Brain microvascular endothelial cell (primary cell): ENCODE data around the gene MAGI1.
"Not testable (repeated sequence)": the region's sequence is repeated elsewhere in the genome, so short reads cannot be mapped to it uniquely, and the experiment has no call there.

Source experiments
- DNase-seq: peaks from one replicate; pipeline ENCODE4 v3.0.0-alpha.2; 2020
- H3K27ac ChIP-seq: fragments of 250-450 bp; sonication (Bioruptor Pico); 2 replicates; pipeline ENCODE4 v1.5.1; 2020; ENCODE audit warnings: mild to moderate bottlenecking, moderate library complexity
- H3K27me3 ChIP-seq: fragments of 250-450 bp; sonication (Bioruptor Pico); replicated peaks from 2 replicates; pipeline ENCODE4 v1.5.1; 2020; ENCODE audit warnings: mild to moderate bottlenecking
- H3K36me3 ChIP-seq: fragments of 250-450 bp; sonication (Bioruptor Pico); replicated peaks from 2 replicates; pipeline ENCODE4 v1.5.1; 2020; ENCODE audit warnings: mild to moderate bottlenecking
- H3K4me3 ChIP-seq: 2 replicates; pipeline ENCODE4 v1.5.1; 2011; ENCODE audit warnings: low read depth, mild to moderate bottlenecking, control low read depth, low read length, moderate library complexity
- in situ Hi-C: cut with HindIII; loops from 2 replicates; pipeline ENCODE4 v1.10.0; 2017; ENCODE audit warnings: low sequenced_read_pairs, low pct_ligation_motif_present
- TF ChIP-seq, protein P1 (sequence below): IDR thresholded peaks from 2 replicates; pipeline ENCODE4 v1.5.1; 2011; ENCODE audit warnings: low read depth, mild to moderate bottlenecking, moderate library complexity, low read length, control low read depth, inconsistent platforms; ENCODE audit errors: missing control alignments

Gene MAGI1

GRCh38 chr3:66033241-66034138 lies 5.2 kb downstream of the MAGI1 start:
- H3K27ac ChIP-seq: no peak overlapping the region
- no peaks in the 10 kb centered on the region for H3K36me3 ChIP-seq
- in situ Hi-C loops: no loop called here
- H3K4me3 ChIP-seq: no peak overlapping the region
- no peaks in the 10 kb centered on the region for H3K27me3 ChIP-seq
- TF ChIP-seq, protein P1, sequence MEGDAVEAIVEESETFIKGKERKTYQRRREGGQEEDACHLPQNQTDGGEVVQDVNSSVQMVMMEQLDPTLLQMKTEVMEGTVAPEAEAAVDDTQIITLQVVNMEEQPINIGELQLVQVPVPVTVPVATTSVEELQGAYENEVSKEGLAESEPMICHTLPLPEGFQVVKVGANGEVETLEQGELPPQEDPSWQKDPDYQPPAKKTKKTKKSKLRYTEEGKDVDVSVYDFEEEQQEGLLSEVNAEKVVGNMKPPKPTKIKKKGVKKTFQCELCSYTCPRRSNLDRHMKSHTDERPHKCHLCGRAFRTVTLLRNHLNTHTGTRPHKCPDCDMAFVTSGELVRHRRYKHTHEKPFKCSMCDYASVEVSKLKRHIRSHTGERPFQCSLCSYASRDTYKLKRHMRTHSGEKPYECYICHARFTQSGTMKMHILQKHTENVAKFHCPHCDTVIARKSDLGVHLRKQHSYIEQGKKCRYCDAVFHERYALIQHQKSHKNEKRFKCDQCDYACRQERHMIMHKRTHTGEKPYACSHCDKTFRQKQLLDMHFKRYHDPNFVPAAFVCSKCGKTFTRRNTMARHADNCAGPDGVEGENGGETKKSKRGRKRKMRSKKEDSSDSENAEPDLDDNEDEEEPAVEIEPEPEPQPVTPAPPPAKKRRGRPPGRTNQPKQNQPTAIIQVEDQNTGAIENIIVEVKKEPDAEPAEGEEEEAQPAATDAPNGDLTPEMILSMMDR: no peak
- DNase-seq: no peak

GRCh38 chr3:66031102-66031698 lies 7.5 kb downstream of the MAGI1 start:
- H3K36me3 ChIP-seq: no peaks in the 10 kb centered on the region
- H3K27me3 ChIP-seq: no peaks in the 10 kb centered on the region
- no peak overlapping the region for H3K27ac ChIP-seq
- DNase-seq: no peak
- in situ Hi-C loops: no loop called here
- no peak overlapping the region for H3K4me3 ChIP-seq
- TF ChIP-seq, protein P1: no peak

GRCh38 chr3:66029443-66029842 lies 9.3 kb downstream of the MAGI1 start:
- in situ Hi-C loops: no loop called here

GRCh38 chr3:66029014-66029413 lies 9.7 kb downstream of the MAGI1 start:
- in situ Hi-C loops: no loop called here
- TF ChIP-seq, protein P1: no peak
- H3K27me3 ChIP-seq: no peaks in the 10 kb centered on the region

More at GRCh38 chr3:66029443-66029842, 9.3 kb downstream of the MAGI1 start:
- H3K4me3 ChIP-seq: no peak overlapping the region
- no peak overlapping the region for H3K27ac ChIP-seq
- H3K27me3 ChIP-seq: no peaks in the 10 kb centered on the region
- TF ChIP-seq, protein P1: no peak
- no peak for DNase-seq
- no peaks in the 10 kb centered on the region for H3K36me3 ChIP-seq

DNA sequence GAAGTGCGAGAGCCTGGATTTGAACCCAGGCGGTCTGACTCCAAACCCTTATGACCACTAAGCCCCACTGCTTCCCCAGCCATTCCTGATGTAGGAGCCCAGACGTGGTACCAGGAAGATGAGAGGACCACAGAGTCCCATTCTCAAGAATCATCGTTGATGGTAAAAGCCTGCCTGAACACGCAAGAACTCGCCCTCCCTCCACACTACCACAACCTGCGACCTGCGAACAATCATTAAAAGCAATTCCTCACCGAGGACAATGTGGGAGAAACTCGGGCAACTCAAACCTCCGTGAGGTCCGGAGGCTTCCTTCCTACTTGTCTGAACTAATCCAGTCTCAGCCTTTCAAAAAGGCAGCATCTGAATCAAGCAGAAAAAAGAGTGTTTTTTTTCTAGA lies 10.3 kb downstream of the MAGI1 start:
- no peak for DNase-seq
- in situ Hi-C loops: no loop called here
- TF ChIP-seq, protein P1: no peak
- H3K27me3 ChIP-seq: no peaks in the 10 kb centered on the region
- H3K36me3 ChIP-seq: no peaks in the 10 kb centered on the region
- no peak overlapping the region for H3K4me3 ChIP-seq
- H3K27ac ChIP-seq: no peak overlapping the region

More at GRCh38 chr3:66029014-66029413, 9.7 kb downstream of the MAGI1 start:
- Histone ChIP-seq H3K36me3 (no peaks in the 10 kb centered on the region), H3K4me3 (no peak overlapping the region), H3K27ac (no peak overlapping the region)
- no peak for DNase-seq

GRCh38 chr3:66027099-66027498 lies 11.6 kb downstream of the MAGI1 start:
- H3K27ac ChIP-seq, in situ Hi-C loops, H3K27me3 ChIP-seq, H3K4me3 ChIP-seq, H3K36me3 ChIP-seq, DNase-seq: not testable (repeated sequence)
